CD4-positive, alpha-beta T cell treated with Interleukin-15 for 1 hour (primary cell): ENCODE results near the gene DPP6.
"Not testable (repeated sequence)": the region's sequence is repeated elsewhere in the genome, so short reads cannot be mapped to it uniquely, and the experiment has no call there.

Source experiments
- DNase-seq: peaks from one replicate; pipeline ENCODE4 v3.0.0-alpha.2; 2020

Gene DPP6

DNA sequence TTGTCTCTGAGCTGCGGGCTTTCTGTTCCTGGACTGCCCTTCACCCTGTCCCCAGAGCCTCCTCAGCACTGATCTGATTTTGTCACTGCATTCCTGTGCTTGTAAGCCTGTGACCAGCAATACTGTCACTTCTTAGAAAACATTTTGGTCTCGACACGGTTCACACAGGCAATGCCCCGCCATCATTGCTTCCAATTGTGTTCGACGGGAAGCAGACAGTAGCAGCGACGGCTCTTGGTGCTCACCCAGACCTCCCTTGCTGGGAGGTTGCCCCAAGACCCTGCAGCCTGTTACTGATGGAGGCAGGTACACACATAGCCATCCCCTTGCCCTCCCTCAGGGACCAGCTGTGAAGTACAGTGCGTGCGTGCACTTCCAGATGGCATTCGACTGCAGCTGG lies 99.1 kb downstream of the DPP6 start:
- not testable (repeated sequence) for DNase-seq

GRCh38 chr7:154155928-154156327 lies 103.7 kb downstream of the DPP6 start:
- DNase-seq, result not testable (repeated sequence)

DNA sequence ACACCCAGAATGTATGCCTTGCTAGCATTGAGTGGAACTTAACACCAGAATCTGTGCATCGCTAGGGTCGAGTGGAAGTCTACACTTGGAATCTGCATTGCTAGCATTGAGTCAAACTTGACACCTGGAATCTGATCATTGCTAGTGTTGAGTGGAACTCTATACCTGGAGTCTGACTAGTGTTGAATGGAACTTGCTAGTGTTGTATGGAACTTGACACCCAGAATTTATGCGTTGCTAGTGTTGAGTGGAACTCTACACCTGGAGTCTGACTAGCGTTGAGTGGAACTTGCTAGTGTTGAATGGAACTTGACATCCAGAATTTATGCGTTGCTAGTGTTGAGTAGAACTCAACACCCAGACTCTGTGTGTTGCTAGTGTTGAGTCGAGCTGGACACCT lies 110.7 kb downstream of the DPP6 start:
- DNase-seq, result not testable (repeated sequence)

DNA sequence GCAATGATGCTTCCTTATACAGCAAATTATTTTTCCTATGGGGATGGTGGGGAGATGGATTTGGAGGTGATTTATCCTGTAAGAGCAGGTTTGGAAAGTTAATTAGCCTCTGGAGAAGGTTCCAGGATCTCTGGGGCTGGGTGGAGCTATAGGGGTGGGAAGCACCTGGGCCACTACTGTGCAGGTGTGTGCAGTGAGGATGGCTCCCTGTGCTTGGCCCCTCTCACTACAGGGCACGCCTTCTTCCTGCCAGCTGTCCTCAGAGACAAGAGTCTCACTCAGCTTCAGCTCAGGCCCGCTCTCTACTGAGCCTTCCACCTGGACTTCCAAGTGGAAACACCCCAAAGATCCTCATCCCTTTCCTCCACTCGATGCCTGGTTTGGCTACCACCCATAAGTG lies 111.4 kb downstream of the DPP6 start:
- DNase-seq, result not testable (repeated sequence)

GRCh38 chr7:154167051-154167450 lies 114.9 kb downstream of the DPP6 start:
- no peak for DNase-seq

DNA sequence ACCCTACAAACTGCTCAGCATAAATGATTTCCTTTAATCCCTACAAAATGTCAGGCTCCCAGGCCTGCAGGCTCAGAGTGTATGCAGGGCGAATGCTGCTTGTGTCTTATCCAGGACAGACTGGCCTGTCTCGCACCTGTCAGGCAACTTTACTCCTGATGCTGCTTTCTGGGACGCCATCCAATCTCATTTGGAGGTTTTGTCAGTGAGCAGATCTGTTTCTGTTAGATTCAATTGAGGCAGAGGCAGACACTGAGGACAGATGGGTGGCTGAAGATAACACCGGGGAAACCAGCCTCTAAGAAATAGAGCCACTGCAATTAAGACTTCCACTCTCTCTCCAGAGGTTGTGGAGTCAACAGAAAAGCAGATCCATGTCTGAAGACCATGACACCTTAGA lies 115.6 kb downstream of the DPP6 start:
- no peak for DNase-seq

- DNase-seq, result no peak
Observed at GRCh38 chr7:154171422-154171821, 119.2 kb downstream of the DPP6 start.

DNA sequence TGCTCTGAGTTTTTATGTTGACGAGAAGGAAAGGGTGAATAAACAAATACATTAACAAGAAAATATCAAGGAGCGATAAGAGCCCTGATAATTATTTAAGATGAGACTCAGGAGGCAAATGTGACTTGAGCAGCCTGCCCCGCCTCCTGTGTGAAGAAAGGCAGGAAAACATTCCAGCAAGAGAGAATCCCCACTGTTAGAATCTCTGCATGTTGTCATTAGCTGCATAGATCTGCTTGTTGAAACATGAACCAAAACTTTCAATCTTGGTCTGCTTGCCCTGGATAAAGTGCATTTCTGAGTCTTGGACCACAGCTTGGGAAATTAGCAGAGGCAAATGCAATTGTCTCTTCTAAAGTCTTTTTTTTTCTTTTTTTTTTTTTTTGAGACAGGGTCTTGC lies 120.0 kb downstream of the DPP6 start:
- DNase-seq, result no peak

GRCh38 chr7:154177584-154177983 lies 125.4 kb downstream of the DPP6 start:
- no peak for DNase-seq

- DNase-seq, result no peak
Observed at GRCh38 chr7:154178895-154179294, 126.7 kb downstream of the DPP6 start.

- DNase-seq, result no peak
Observed at GRCh38 chr7:154183482-154183881, 131.3 kb downstream of the DPP6 start.

DNA sequence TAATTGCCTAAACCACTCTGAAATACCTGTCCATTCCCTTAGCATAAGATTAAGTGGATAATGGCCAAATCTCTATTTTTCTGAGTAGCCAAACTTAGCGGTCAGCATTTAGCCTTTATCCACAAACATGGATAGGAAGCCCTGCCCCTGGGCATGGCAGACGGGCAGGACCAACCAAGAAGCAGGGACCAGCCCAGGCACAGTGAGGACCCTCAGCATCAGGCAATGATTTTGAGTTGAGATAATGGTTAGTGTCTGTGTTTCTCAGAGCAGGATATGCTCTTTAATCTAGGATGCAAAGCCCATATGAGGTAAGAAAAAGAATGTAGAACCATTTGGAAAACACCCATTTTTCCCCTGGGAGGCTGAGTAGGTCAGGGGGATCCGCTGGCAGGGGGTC lies 131.7 kb downstream of the DPP6 start:
- no peak for DNase-seq

- no peak for DNase-seq
Observed at GRCh38 chr7:154186811-154187210, 134.6 kb downstream of the DPP6 start.

GRCh38 chr7:154188330-154188729 lies 136.1 kb downstream of the DPP6 start:
- no peak for DNase-seq

- no peak for DNase-seq
Observed at GRCh38 chr7:154195266-154195665, 143.1 kb downstream of the DPP6 start.

DNA sequence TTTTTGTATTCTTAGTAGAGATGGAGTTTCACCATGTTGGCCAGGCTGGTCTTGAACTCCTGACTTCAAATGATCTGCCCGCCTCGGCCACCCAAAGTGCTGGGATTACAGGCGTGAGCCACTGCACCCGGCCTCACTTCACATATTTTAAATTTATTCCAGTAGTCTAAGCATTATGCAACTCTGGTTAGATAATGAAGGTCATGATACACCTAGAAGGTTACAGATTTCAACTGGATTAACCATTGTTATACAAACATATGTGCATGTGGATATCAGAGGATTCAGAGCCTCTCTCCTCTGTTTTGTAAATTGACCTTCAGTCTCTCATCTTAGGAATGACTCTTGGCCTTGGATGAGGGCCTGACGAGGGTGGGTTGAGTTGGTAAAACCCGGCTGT lies 146.3 kb downstream of the DPP6 start:
- DNase-seq, result no peak

DNA sequence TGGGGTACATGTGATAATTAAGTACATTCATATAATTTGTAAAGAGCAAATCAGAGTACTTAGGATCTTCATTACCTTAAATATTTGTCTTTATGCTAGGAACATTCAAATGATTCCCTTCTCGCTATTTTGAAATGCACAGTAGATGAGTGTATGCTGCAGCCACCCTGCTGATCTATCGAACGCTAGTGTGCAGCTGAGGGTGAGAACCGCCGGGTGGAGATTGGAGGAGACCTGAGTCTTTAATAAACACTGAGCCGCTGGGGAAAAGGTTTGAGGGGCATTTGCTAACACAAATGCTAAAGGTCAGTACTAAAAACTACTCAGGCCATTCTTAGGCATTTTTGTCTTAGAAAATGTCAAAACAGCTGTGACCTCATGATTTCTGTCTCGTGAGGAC lies 148.0 kb downstream of the DPP6 start:
- no peak for DNase-seq

- DNase-seq, result no peak
Observed at GRCh38 chr7:154202002-154202401, 149.8 kb downstream of the DPP6 start.

GRCh38 chr7:154204046-154204445 lies 151.8 kb downstream of the DPP6 start:
- no peak for DNase-seq

DNA sequence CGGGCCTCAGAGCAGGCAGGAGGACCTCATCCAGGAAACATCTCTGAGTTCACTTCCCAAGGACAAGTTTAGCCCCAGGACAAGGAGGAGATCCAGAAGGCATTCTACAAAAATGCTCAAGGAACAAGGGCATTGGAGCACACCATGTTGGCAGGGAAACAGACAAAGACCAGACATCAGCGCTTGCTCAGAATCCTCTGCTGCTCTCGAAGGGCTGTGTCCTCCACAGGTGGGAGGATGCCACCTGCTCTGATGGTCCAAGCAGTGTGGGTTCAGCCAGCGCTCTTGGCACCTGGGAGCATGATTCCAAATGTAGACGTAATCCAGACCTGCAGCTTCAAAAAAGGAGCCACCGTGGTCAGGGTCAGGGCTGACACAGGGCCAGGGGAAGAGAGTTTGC lies 160.7 kb downstream of the DPP6 start:
- no peak for DNase-seq

- no peak for DNase-seq
Observed at GRCh38 chr7:154217688-154218340, 165.6 kb downstream of the DPP6 start.

DNA sequence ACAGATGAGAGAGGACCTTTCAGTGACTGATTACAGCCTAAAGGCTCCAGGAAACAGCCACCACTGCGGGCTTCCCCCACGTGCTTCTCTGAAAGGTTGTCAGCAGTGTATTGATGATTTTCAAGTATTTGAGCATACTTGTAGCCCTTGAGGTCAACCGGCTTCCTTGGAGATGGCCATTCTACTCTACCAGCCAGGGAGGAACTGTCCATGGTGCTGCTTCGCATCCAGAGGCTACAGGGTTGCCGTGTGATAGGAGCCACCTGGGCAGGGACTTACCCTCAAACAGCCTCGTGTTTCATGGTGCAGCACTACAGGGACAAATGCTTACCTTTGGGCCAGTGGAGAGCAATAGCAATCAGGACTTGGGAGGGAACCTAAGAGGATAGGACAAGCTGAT lies 179.5 kb downstream of the DPP6 start:
- no peak for DNase-seq

- DNase-seq, result no peak
Observed at GRCh38 chr7:154232700-154233099, 180.5 kb downstream of the DPP6 start.

DNA sequence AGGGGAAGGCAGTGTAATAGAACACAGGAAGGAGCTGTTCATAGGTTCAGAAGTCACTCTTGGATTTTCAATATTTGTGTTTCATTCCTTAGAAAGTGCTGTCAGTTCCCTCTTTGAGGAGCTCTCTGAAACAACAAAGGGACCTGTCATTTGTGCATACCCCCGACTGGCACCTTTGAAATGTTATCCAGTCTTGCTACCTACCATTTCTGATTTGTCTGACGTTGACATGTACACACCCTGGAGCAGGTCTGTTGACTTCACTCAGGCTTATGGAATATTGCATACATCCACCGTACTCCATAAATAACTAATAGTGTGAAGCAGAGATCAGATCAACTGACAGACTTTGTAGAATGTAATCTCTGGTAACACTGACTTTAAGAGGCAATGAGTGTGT lies 189.8 kb downstream of the DPP6 start:
- DNase-seq, result no peak

DNA sequence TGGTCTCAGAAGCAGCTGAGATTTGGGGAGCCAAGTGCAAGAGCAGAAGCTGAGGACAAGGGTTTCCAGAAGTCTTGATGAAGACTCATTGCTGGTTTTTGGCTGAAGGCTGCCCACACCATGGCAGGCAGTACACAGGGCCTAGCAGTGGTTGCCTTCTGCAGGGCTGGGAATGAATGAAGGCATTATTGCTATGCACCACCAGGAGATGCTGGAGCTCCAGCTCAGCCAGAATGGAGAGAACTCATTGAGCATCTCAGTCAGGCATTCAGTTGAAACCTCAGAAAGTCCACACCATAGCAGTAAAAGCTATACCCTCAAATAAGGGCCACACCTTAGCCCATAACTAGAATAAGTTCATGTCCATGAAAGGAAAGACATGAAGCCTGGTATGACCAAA lies 190.5 kb downstream of the DPP6 start:
- no peak for DNase-seq

- no peak for DNase-seq
Observed at GRCh38 chr7:154252046-154252445, 199.8 kb downstream of the DPP6 start.
